H7 (cell line): ENCODE results near the gene MAGEC1. TPM values are rescaled to one million over a fixed set of nuclear protein-coding genes. Genes with fewer than 3 reads are reported as not detected.

Experiments used
- DNase-seq: peaks from one replicate; pipeline ENCODE4 v3.0.0; 2012
- H3K27me3 ChIP-seq: 2 replicates; pipeline ENCODE4 v1.6.0; 2011; ENCODE audit warnings: mild to moderate bottlenecking, low read length; ENCODE audit not compliant: control insufficient read depth, insufficient read depth
- H3K36me3 ChIP-seq: replicated peaks from 2 replicates; pipeline ENCODE4 v1.5.1; 2011; ENCODE audit warnings: low read length; ENCODE audit not compliant: control insufficient read depth, insufficient read depth
- H3K4me3 ChIP-seq: 2 replicates; pipeline ENCODE4 v1.5.1; 2011; ENCODE audit warnings: low read depth, mild to moderate bottlenecking, control low read depth, low read length, moderate library complexity; ENCODE audit not compliant: insufficient read depth
- total RNA-seq: library from RNA; depleted of rRNA; stranded (reverse); fragments of >200 nt; shearing (Covaris generic); gene quantifications from 2 replicates; pipeline ENCODE4 v1.2.3, GENCODE V29; 2014; rRNA removed

The MAGEC1 gene
- total RNA-seq, 1 experiment from 2014 or later = not detected

DNA sequence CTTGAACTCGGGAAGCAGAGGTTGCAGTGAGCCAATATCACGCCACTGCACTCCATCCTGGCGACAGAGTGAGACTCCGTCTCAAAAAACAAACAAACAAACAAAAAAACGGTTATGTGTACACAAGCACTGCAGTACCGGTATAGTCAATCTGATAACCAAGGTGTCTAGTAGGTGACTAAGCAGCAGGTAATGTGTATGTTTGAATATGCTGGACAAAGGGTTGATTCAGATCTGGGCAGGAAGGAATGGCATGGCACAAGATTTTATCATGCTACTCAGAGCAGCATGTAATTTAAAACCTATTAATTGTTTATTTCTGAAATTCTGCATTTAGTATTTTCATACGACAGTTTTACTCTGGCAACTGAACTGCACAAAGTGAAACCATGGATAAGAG is 41.7 kb downstream of the MAGEC1 start:
- Histone ChIP-seq H3K4me3 (no peak overlapping the region), H3K27me3 (no peaks in the 10 kb centered on the region), H3K36me3 (no peaks in the 10 kb centered on the region)
- DNase-seq = no peak

GRCh38 chrX:141947350-141947749 is 43.7 kb downstream of the MAGEC1 start:
- no peaks in the 10 kb centered on the region for H3K27me3 ChIP-seq
- no peak for DNase-seq
- no peak overlapping the region for H3K4me3 ChIP-seq
- H3K36me3 ChIP-seq = no peaks in the 10 kb centered on the region

DNA sequence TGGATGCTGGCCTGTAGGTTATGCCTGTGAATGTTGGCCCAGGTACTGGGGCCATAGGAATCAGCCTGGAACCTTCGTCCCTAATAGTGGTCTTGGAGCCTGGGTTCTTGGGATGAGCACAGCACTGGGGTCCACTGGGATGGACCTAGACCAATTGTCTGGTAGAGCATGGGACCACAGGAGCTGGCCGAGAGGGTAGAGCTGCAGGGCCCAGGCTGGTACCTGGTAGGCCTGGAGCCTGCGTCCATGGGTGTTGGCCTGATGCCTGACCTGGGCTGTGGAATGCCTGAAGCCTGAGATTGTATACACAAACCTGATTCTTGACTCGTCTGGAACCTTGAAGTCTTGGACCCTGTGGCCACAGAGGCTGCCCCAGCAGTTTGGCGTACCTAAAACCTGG is 48.9 kb downstream of the MAGEC1 start:
- DNase-seq = no peak
- Histone ChIP-seq H3K4me3 (no peak overlapping the region), H3K27me3 (no peaks in the 10 kb centered on the region), H3K36me3 (no peaks in the 10 kb centered on the region)

- Histone ChIP-seq H3K27me3 (no peaks in the 10 kb centered on the region), H3K4me3 (no peak overlapping the region), H3K36me3 (no peaks in the 10 kb centered on the region)
- no peak for DNase-seq
These were observed 55.0 kb downstream of the MAGEC1 start for GRCh38 chrX:141958675-141959074.

Other genes with a start within 250 kb of the MAGEC1 start
- gene SPANXD, start 205.2 kb upstream of the MAGEC1 start, total RNA-seq = not detected in 2 replicates
- not detected in 2 replicates for gene MAGEC3, start 65.6 kb upstream of the MAGEC1 start, total RNA-seq